Stomach (tissue), 4 donors: ENCODE results near the gene MRPS16.
"Not testable (repeated sequence)": the region's sequence is repeated elsewhere in the genome, so short reads cannot be mapped to it uniquely, and the experiment has no call there.

Experiments
- EP300 ChIP-seq: sonication (generic); formaldehyde crosslinking; IDR thresholded peaks from one replicate; pipeline ENCODE4 v1.6.1; 2017; ENCODE audit warnings: antibody characterized with exemption
- POLR2A ChIP-seq, 4 donors: fragments of 450-650 bp; IDR thresholded peaks; one replicate each; pipeline ENCODE4 v1.6.1; 2016; ENCODE audit warnings: antibody characterized with exemption in 4 of 4, control low read depth in 2 of 4, mild to moderate bottlenecking in 1 of 4, moderate library complexity in 1 of 4
- POLR2AphosphoS5 ChIP-seq, 3 donors: sonication (generic); formaldehyde crosslinking; IDR thresholded peaks; one replicate each; pipeline ENCODE4 v1.6.1; 2016; ENCODE audit warnings: antibody characterized with exemption in 3 of 3
- TF ChIP-seq, protein P1 (sequence below), 7 experiments: fragments of 450-650 bp in 4 of 7; fragments of 200-600 bp in 3 of 7; sonication (generic) in 3 of 7; IDR thresholded peaks; one replicate each; pipeline ENCODE4 v1.5.1; 2016 to 2019; ENCODE audit warnings: antibody characterized with exemption in 7 of 7, control low read depth in 2 of 7, mild to moderate bottlenecking in 1 of 7

GRCh38 chr10:73258612-73259011 is 6.2 kb upstream of the MRPS16 start:
- TF ChIP-seq EP300; POLR2A (IDR thresholded peaks at IDR 0.05); POLR2AphosphoS5 (IDR thresholded peaks at IDR 0.05): not testable (repeated sequence)
- TF ChIP-seq, protein P1, sequence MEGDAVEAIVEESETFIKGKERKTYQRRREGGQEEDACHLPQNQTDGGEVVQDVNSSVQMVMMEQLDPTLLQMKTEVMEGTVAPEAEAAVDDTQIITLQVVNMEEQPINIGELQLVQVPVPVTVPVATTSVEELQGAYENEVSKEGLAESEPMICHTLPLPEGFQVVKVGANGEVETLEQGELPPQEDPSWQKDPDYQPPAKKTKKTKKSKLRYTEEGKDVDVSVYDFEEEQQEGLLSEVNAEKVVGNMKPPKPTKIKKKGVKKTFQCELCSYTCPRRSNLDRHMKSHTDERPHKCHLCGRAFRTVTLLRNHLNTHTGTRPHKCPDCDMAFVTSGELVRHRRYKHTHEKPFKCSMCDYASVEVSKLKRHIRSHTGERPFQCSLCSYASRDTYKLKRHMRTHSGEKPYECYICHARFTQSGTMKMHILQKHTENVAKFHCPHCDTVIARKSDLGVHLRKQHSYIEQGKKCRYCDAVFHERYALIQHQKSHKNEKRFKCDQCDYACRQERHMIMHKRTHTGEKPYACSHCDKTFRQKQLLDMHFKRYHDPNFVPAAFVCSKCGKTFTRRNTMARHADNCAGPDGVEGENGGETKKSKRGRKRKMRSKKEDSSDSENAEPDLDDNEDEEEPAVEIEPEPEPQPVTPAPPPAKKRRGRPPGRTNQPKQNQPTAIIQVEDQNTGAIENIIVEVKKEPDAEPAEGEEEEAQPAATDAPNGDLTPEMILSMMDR (IDR thresholded peaks at IDR 0.05), result not testable (repeated sequence)
